MM.1S (cell line): Measurements from ENCODE around the gene OR10G2.

Experiments used
- DNase-seq: peaks from one replicate; pipeline ENCODE4 v3.0.0-alpha.2; 2015
- H2AFZ ChIP-seq: fragments of 300-600 bp; sonication (generic); 2 replicates; pipeline ENCODE4 v1.6.0; 2016; ENCODE audit warnings: antibody characterized with exemption, low read length
- H3F3A ChIP-seq: fragments of 300-600 bp; sonication (generic); 2 replicates; pipeline ENCODE4 v1.6.1; 2016; ENCODE audit warnings: mild to moderate bottlenecking, antibody characterized with exemption, low read length, moderate library complexity, mixed read lengths; ENCODE audit not compliant: insufficient read depth
- H3K27ac ChIP-seq: fragments of 300-600 bp; sonication (generic); 2 replicates; pipeline ENCODE4 v1.5.1; 2016; ENCODE audit warnings: mild to moderate bottlenecking, low read length
- H3K27me3 ChIP-seq: fragments of 300-600 bp; sonication (generic); replicated peaks from 2 replicates; pipeline ENCODE4 v1.6.0; 2016; ENCODE audit warnings: low read length; ENCODE audit not compliant: insufficient read depth
- H3K36me3 ChIP-seq: fragments of 300-600 bp; sonication (generic); replicated peaks from 2 replicates; pipeline ENCODE4 v1.6.1; 2016; ENCODE audit warnings: mild to moderate bottlenecking, low read length, mixed read lengths; ENCODE audit not compliant: insufficient read depth
- H3K4me1 ChIP-seq: fragments of 300-600 bp; sonication (generic); 2 replicates; pipeline ENCODE4 v1.6.1; 2016; ENCODE audit warnings: low read length, mixed read lengths
- H3K4me2 ChIP-seq: fragments of 300-600 bp; sonication (generic); 2 replicates; pipeline ENCODE4 v1.6.0; 2016; ENCODE audit warnings: low read depth, low read length
- H3K4me3 ChIP-seq: fragments of 300-600 bp; sonication (generic); 2 replicates; pipeline ENCODE4 v1.5.1; 2016; ENCODE audit warnings: low read length, mixed read lengths
- H3K79me2 ChIP-seq: fragments of 300-600 bp; sonication (generic); 2 replicates; pipeline ENCODE4 v1.6.1; 2016; ENCODE audit warnings: mixed run types, low read length, mixed read lengths
- H3K9ac ChIP-seq: fragments of 300-600 bp; sonication (generic); 2 replicates; pipeline ENCODE4 v1.6.1; 2016; ENCODE audit warnings: low read length, mixed read lengths
- H3K9me2 ChIP-seq: fragments of 300-600 bp; sonication (generic); replicated peaks from 2 replicates; pipeline ENCODE4 v1.6.1; 2016; ENCODE audit warnings: mild to moderate bottlenecking, low read length, mixed read lengths; ENCODE audit not compliant: insufficient read depth
- H3K9me3 ChIP-seq: fragments of 300-600 bp; sonication (generic); replicated peaks from 2 replicates; pipeline ENCODE4 v1.6.1; 2016; ENCODE audit warnings: mild to moderate bottlenecking, low read length, mixed read lengths; ENCODE audit not compliant: insufficient read depth
- H4K20me1 ChIP-seq: fragments of 300-600 bp; sonication (generic); 2 replicates; pipeline ENCODE4 v1.6.1; 2016; ENCODE audit warnings: mild to moderate bottlenecking, low read length, moderate library complexity, mixed read lengths; ENCODE audit not compliant: insufficient read depth
- CTCF ChIP-seq: fragments of 300-600 bp; sonication (generic); IDR thresholded peaks from 2 replicates; pipeline ENCODE4 v1.5.1; 2016; ENCODE audit warnings: antibody characterized with exemption, low read length, mixed read lengths
- EZH2 ChIP-seq: fragments of 300-600 bp; sonication (generic); optimal IDR thresholded peaks from 2 replicates; pipeline ENCODE3; 2017; ENCODE audit warnings: low read depth, mild to moderate bottlenecking, antibody characterized with exemption, low read length, mixed read lengths
- EZH2phosphoT487 ChIP-seq: fragments of 300-600 bp; sonication (generic); IDR thresholded peaks from 2 replicates; pipeline ENCODE4 v1.6.1; 2018; ENCODE audit warnings: antibody characterized with exemption, low read length

Gene OR10G2

GRCh38 chr14:21673718-21674117, 39.0 kb upstream of the OR10G2 start, which contains the start of gene OR4E1:
OR4E1 (minus strand) TSS chr14:21673818; CDS start chr14:21670935, 2,883 bp downstream.
- Histone ChIP-seq H3K27ac (no peak within 1 kb of the TSS), H3K79me2 (no peaks in the 10 kb centered on the region), H4K20me1 (no peaks in the 10 kb centered on the region), H3K9me3 (no peaks in the 10 kb centered on the region), H3K27me3 (no peaks in the 10 kb centered on the region), H3K36me3 (no peaks in the 10 kb centered on the region), H3K4me3 (no peak within 1 kb of the TSS), H3K4me2 (no peak within 1 kb of the TSS), H3K9ac (no peak within 1 kb of the TSS), H3F3A (no peaks in the 10 kb centered on the region), H2AFZ (no peak within 1 kb of the TSS), H3K9me2 (no peaks in the 10 kb centered on the region), H3K4me1 (no peaks in the 10 kb centered on the region)
- DNase-seq = no peak
- TF ChIP-seq EZH2 (no peak), EZH2phosphoT487 (no peak), CTCF (no peak)

- Histone ChIP-seq H3F3A (no peaks in the 10 kb centered on the region), H3K36me3 (no peaks in the 10 kb centered on the region), H3K4me3 (no peak overlapping the region), H3K27ac (no peak overlapping the region), H3K79me2 (no peaks in the 10 kb centered on the region), H3K27me3 (no peaks in the 10 kb centered on the region), H3K4me2 (no peak overlapping the region), H3K9me2 (no peaks in the 10 kb centered on the region), H3K9ac (no peak overlapping the region), H3K4me1 (no peaks in the 10 kb centered on the region), H2AFZ (no peak overlapping the region), H4K20me1 (no peaks in the 10 kb centered on the region), H3K9me3 (no peaks in the 10 kb centered on the region)
- TF ChIP-seq EZH2 = no peak
- no peak for TF ChIP-seq CTCF
- no peak for TF ChIP-seq EZH2phosphoT487
- no peak for DNase-seq
Measured at GRCh38 chr14:21672116-21672515, 37.4 kb upstream of the OR10G2 start.

- Histone ChIP-seq H3K27me3 (no peaks in the 10 kb centered on the region), H3F3A (no peaks in the 10 kb centered on the region), H3K4me3 (no peak overlapping the region), H3K79me2 (no peaks in the 10 kb centered on the region), H3K9me2 (no peaks in the 10 kb centered on the region), H3K9ac (no peak overlapping the region), H3K36me3 (no peaks in the 10 kb centered on the region), H3K4me1 (no peaks in the 10 kb centered on the region), H3K4me2 (no peak overlapping the region), H3K27ac (no peak overlapping the region), H4K20me1 (no peaks in the 10 kb centered on the region), H2AFZ (no peak overlapping the region), H3K9me3 (no peaks in the 10 kb centered on the region)
- no peak for DNase-seq
- TF ChIP-seq EZH2phosphoT487 = no peak
- no peak for TF ChIP-seq EZH2
- TF ChIP-seq CTCF = no peak
Measured at GRCh38 chr14:21671371-21671770, 36.6 kb upstream of the OR10G2 start.
